ENCODE data around the gene PTPRE. TPM values are rescaled to one million over a fixed set of nuclear protein-coding genes. Genes with fewer than 3 reads are reported as not detected.

PTPRE gene
- total RNA-seq, 2 experiments from 2014 or later = 33.3 to 38.3 TPM

DNA sequence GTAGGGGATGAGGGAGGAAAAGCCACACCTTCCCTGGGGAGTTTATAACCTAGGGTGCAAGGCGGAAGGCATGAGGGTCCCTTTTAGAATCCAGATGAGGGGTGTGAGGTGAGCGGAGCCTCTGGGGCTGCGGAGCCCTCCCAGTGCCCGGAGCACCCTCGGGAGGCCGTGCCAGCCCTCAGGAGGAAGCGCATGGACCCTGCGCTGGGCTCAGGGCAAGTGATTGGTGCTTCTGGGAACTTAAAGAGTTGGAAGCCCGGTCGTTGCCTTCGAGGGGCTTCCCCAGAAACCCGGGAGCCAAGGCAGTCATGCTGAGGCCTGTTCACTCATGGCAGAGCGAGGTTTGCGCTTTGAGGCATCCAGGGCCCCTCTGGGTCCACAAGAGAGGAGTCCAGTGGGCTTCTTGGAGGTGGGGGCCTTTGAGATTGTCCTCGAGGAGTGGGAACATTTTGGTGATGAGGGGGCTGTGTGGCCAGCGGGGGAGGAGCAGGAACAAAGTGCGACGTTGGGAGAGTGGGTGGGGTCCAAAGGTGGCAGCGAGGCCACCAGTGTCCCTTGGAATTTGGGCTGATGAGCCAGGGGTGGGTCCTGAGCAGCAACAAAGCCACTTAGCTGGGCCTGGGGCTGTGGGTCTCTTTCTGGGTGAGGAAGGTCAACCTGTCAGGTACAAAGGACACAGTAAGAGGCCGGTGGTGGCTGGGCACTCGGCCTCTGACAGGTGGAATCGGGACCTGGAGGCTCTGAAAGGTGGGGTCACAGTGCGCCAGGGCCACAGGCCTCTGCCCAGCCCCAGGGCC, 139.5 kb downstream of the PTPRE start:
- POLR2A ChIA-PET = interaction anchor here (1.1 to 3.4 kb wide), 3 partner anchors 17 to 35 kb away, joined by 4 to 79 read pairs (median 6); no protein-coding TSS in a partner anchor

GRCh38 chr10:128046953-128047290, 140.0 kb downstream of the PTPRE start:
- POLR2A ChIA-PET = interaction anchor here (0.5 to 3.4 kb wide), 5 partner anchors 11 to 35 kb away, joined by 3 to 79 read pairs (median 4); no protein-coding TSS in a partner anchor
- CTCF ChIA-PET = interaction anchor here (0.8 to 8.9 kb wide), 7 partner anchors 11 to 140 kb away, joined by 3 to 77 read pairs (median 9); partner anchors contain the start of gene PTPRE

More for the DNA sequence above, 139.5 kb downstream of the PTPRE start:
- CTCF ChIA-PET = interaction anchor here (0.8 to 8.9 kb wide), 7 partner anchors 11 to 139 kb away, joined by 3 to 77 read pairs (median 20); partner anchors contain the start of gene PTPRE

DNA sequence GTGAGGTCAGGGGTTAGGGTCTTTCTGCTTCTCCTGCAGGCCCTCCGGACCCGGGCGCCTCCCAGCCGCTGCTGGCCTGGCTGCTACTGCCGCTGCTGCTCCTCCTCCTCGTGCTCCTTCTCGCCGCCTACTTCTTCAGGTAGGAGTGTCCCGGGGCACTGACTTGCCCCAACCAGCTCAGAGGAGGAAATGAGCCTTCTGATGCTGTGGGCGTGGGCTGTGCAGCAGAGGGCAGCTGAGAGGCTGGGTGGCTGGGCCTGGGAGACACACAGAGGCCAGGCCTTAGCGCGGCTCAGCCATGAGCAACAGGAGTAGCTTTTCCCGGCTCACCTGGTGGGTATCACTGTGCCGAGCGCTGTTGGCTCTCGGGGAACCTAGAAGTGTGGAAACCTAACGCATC, 140.4 kb downstream of the PTPRE start:
- ChIA-PET POLR2A (interaction anchor here (0.5 to 3.4 kb wide), 8 partner anchors 10 to 79 kb away, joined by 3 to 79 read pairs (median 4); partner anchors contain the start of gene MKI67), CTCF (interaction anchor here (1.6 to 8.9 kb wide), 6 partner anchors 12 to 140 kb away, joined by 4 to 77 read pairs (median 16); partner anchors contain the start of gene PTPRE)

DNA sequence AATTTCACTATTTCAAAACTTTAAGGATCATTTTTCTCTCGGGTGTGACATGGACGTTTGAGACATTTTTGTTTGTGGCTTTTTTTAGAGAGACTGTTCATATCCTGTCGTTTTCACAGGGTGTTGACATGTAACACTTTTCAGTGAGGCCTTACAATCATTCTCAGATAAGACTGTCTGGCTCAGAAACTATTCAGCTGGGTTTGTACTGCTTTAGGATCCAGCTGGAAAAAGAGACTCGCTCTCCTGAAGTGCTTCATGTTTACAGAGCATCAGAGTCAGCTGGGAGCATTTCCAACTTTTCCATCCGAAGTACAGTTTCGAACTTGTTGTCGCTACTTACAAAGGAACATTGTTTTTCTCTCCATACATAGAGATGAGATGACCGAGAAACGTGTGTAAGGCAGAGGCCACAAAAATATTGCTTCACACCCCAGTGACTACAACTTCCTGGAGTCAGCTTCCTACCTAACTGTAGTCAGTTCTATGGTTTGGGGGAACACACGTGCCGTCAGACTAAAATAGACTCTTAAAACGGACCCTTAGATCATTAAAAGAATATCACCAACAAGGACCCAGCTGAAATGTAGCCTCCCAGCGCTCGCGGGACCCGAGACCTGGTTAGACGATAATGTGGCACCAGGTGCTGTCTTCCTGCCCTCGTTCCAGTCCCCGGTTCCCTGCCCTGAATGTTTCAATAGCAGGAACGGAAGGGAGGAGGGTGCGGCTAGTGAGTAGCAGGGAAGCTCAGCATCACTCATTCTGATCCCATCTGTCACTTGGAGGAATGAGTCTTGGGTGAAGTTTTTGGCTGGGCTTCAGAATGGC, 141.3 kb downstream of the PTPRE start:
- POLR2A ChIA-PET = interaction anchor here (0.6 to 3.4 kb wide), 10 partner anchors 9 to 133 kb away, joined by 3 to 79 read pairs (median 4); partner anchors contain the start of gene MKI67

DNA sequence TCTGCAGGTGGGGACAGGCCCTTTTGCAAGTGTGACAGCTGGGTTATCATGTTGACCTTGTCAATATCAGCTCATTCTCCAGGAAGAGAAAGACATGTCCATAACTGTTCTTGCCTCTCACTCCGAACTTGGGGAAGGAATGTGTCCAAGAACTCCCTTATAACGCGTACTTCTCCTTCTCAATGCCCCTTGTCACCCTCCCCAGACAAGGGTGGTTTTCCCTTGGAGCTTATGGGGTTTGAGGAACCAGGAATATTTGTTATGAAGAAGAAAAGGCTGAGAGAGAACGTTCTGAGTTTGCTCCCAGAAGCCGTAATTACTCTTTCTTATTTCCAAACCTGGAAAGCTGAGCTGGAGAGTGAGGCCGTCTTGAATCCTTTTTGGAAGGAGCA, 141.9 kb downstream of the PTPRE start:
- POLR2A ChIA-PET = interaction anchor here (1.6 to 3.4 kb wide), 4 partner anchors 10 to 132 kb away, joined by 4 to 79 read pairs (median 5); no protein-coding TSS in a partner anchor
- CTCF ChIA-PET = interaction anchor here (0.7 to 8.9 kb wide), 8 partner anchors 10 to 142 kb away, joined by 3 to 77 read pairs (median 8); partner anchors contain the start of gene PTPRE

More for the DNA sequence above, 141.3 kb downstream of the PTPRE start:
- CTCF ChIA-PET = interaction anchor here (0.7 to 8.9 kb wide), 10 partner anchors 11 to 161 kb away, joined by 3 to 77 read pairs (median 6); partner anchors contain the start of gene PTPRE

- CTCF ChIA-PET = interaction anchor here (0.7 to 8.9 kb wide), 7 partner anchors 14 to 142 kb away, joined by 3 to 77 read pairs (median 8); partner anchors contain the start of gene PTPRE
- POLR2A ChIA-PET = interaction anchor here (1.6 to 3.4 kb wide), 4 partner anchors 9 to 132 kb away, joined by 4 to 79 read pairs (median 5); no protein-coding TSS in a partner anchor
Observed at GRCh38 chr10:128049226-128050120, 142.6 kb downstream of the PTPRE start.

DNA sequence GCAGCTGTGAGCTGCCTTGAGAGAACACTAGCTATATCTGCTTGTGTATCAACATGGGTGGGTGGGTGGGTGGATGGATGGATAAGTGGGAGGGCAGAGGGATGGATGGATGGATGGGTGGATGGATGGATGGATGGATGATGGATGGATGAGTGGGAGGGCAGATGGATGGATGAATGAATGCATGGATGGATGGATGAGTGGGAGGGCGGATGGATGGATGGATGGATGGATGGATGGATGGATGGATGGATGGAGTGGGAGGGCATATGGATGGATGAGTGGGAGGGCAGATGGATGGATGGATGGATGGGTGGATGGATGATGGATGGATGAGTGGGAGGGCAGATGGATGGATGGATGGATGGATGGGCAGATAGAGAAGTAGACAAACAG, 143.2 kb downstream of the PTPRE start:
- CTCF ChIA-PET = interaction anchor here (8.9 kb wide), 1 partner anchor 13 kb away, joined by 77 read pairs; no protein-coding TSS in a partner anchor

DNA sequence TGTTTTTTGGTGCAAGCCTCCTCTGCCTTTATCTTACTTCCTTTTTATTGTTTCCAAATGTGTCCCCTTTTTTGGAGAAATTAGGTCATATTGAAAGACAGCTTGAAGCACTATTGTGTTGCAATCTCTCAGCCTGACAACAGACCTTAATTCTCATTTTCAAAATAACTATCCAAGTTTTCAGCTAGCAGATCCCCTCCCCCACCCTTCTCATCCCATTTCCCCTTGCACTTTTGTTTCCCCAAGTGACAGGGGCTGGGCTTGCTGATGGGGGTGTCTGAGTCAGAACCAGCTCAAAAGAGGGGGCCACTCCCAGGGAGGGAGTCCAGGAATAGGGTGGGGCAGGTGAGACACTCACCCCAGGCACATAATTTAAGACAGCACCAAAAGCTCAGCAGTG, 144.0 kb downstream of the PTPRE start:
- POLR2A ChIA-PET = interaction anchor here (1.2 kb wide), 1 partner anchor 12 kb away, joined by 4 read pairs; no protein-coding TSS in a partner anchor
- CTCF ChIA-PET = interaction anchor here (0.6 to 8.9 kb wide), 4 partner anchors 10 to 18 kb away, joined by 3 to 77 read pairs (median 4); no protein-coding TSS in a partner anchor

More for the DNA sequence above, 143.2 kb downstream of the PTPRE start:
- POLR2A ChIA-PET = interaction anchor here (1.2 kb wide), 1 partner anchor 12 kb away, joined by 4 read pairs; no protein-coding TSS in a partner anchor

DNA sequence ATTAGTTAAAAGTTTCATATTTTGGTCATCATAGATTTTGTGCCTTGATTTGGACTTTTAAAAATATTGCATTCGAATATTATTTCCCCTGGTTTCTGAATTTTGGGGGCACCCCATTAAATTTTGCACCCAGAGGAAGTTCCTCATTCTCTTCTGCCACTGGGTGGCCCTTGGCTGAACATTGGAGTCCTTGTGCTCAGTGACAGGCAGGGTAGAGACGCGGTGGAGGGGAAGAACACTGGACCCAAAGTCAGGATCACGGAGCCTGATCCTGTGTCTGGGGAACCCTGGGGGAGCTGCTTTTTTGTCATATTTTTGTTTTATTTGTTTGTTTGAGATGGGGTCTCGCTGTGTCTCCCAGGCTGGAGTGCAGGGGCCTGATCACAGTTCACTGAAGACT, 144.6 kb downstream of the PTPRE start:
- ChIA-PET POLR2A (no interaction called here), CTCF (interaction anchor here (1.0 to 8.9 kb wide), 3 partner anchors 11 to 18 kb away, joined by 3 to 77 read pairs (median 5); no protein-coding TSS in a partner anchor)

- CTCF ChIA-PET = interaction anchor here (8.9 kb wide), 1 partner anchor 10 kb away, joined by 77 read pairs; no protein-coding TSS in a partner anchor
- POLR2A ChIA-PET = no interaction called here
Observed at GRCh38 chr10:128052696-128053095, 145.8 kb downstream of the PTPRE start.

DNA sequence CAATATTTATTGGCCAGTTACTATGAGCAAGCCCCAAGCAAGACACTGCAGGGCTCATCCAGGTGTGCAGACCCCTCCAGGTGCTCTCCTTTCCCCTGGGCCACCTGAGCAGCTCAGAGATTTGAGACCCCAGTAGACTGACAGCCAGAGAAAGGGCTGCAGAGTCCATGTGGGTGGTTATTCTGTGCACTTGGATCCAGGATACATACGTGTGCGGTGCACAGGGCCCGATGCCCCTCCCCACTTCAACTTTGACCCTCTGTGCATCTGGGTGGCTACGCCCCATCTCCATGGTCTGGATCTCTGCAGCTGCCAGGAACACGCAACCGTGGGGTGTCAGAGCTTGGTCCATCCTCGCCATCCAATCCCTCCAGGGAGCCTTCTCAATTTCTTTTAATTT, 146.5 kb downstream of the PTPRE start:
- CTCF ChIA-PET = interaction anchor here (8.9 kb wide), 1 partner anchor 10 kb away, joined by 77 read pairs; no protein-coding TSS in a partner anchor

DNA sequence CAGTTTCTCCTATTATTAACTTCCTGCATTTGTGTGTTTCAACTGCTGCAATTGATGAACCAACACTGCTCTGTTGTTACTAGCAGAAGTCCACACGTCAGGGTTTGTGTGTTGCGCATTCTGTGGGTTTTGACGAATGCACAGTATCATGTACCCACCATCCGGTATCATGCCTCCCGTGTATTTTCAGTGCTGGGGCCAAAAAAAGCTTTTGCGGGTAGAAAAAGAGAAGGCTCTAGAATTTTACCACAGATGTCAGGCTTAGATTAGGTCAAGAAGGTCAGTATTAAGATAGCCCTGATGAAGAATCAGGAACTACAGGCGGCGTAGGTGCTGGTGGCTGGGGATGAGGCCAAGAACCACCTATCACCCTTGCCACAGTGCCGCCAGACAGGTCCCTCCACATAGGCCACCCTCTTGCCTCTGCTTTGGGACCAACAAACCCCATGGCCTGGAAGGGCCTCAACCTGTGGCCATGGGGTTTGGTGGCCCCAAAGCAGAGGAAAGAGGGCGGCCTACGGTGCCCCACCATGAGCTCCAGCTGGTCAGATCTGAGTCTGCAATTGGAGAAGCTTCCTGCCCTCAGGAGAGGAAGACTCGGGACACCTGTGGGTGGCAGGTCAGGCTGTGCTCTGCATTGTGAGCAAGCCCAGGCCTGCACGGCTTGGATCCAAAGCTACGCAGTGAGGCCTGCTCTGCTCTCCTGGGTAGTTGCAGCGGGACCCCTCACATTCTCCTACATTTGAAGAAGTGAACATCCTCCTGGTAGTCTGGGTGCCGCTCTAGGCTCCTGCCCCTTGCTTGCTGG, 147.5 kb downstream of the PTPRE start:
- POLR2A ChIA-PET = no interaction called here

More for the DNA sequence above, 146.5 kb downstream of the PTPRE start:
- POLR2A ChIA-PET = no interaction called here

GRCh38 chr10:128055061-128055868, 148.4 kb downstream of the PTPRE start:
- POLR2A ChIA-PET = no interaction called here
- CTCF ChIA-PET = interaction anchor here (1.2 to 1.5 kb wide), 2 partner anchors 14 to 148 kb away, joined by 3 to 6 read pairs; partner anchors contain the start of gene PTPRE

More for the DNA sequence above, 147.5 kb downstream of the PTPRE start:
- CTCF ChIA-PET = interaction anchor here (0.6 to 1.5 kb wide), 3 partner anchors 15 to 147 kb away, joined by 3 to 6 read pairs (median 4); partner anchors contain the start of gene PTPRE

DNA sequence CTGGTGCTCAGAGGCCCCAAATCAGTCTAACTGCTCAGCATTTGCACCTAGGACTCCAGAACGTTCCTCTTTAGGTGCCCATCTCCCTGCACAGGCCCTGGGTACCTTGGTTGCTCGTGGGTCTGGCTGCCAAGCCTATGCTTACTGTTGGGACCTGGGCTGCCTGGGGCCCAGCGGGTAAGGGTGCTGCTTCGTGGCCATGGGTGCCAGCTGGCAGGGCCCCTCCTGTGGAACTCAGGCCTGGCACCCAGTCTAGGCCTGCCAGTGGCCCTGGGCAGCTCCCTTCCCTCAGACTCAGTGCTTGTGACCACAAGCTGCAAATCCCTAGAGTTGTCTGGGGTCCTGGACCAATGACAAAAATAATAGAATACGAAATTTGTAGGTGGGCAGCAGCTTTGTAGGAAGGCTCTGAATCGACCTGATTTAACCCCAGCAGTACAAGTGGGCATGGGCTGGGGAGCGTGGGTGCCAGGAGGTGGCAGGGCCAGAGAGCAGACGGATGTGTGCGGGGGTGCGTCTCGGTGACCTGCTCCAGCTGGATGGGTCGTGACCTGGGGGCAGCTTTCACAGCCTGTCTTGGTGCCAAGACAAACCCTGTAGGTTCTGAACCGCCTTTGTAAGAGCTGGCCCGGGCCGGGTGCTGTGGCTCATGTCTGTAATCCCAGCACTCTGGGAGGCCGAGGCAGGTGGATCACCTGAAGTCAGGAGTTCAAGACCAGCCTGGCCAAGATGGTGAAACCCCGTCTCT, 149.6 kb downstream of the PTPRE start:
- POLR2A ChIA-PET = interaction anchor here (1.1 kb wide), 1 partner anchor 9 kb away, joined by 6 read pairs; no protein-coding TSS in a partner anchor
- CTCF ChIA-PET = no interaction called here

All from activated CD8-positive, alpha-beta memory T cell treated with anti-CD3 and anti-CD28 coated beads for 36 hours (primary cell).